Small intestine (tissue), 7 donors: ENCODE results near the gene BMAL1. TPM values are rescaled to one million over a fixed set of nuclear protein-coding genes. Genes with fewer than 3 reads are reported as not detected.

Source experiments
- DNase-seq, 2 donors: peaks; one replicate each; pipeline versions ENCODE4 v3.0.0 to v3.0.0-alpha.2; 2013
- FAIRE-seq: peaks from 2 replicates; lab custom pipeline; 2012; peaks lifted over from hg19 to GRCh38; lab: Jason Lieb, UNC
- H3K27ac ChIP-seq, 3 donors: one replicate each; pipeline ENCODE4 v1.5.1; 2013; ENCODE audit warnings: low read length in 2 of 3, mild to moderate bottlenecking in 2 of 3, control low read depth in 1 of 3, inconsistent platforms in 1 of 3, low read depth in 1 of 3, moderate library complexity in 1 of 3
- H3K27me3 ChIP-seq, 3 donors: one replicate each; pipeline ENCODE4 v1.6.1; 2013; ENCODE audit warnings: low read length in 3 of 3, inconsistent platforms in 1 of 3; ENCODE audit not compliant: control insufficient read depth in 3 of 3, insufficient read depth in 3 of 3
- H3K36me3 ChIP-seq, 3 donors: one replicate each; pipeline ENCODE4 v1.6.1; 2013; ENCODE audit warnings: low read length in 3 of 3, inconsistent platforms in 1 of 3, low read depth in 1 of 3, mild to moderate bottlenecking in 1 of 3, moderate library complexity in 1 of 3; ENCODE audit not compliant: control insufficient read depth in 3 of 3, insufficient read depth in 2 of 3
- H3K4me1 ChIP-seq, 3 donors: one replicate each; pipeline ENCODE4 v1.6.1; 2013; ENCODE audit warnings: low read length in 2 of 3, inconsistent platforms in 1 of 3, low read depth in 1 of 3, mild to moderate bottlenecking in 1 of 3, moderate library complexity in 1 of 3; ENCODE audit not compliant: control insufficient read depth in 3 of 3, insufficient read depth in 2 of 3
- H3K4me3 ChIP-seq, 3 donors: one replicate each; pipeline ENCODE4 v1.5.1; 2013; ENCODE audit warnings: low read length in 3 of 3, control low read depth in 1 of 3, inconsistent platforms in 1 of 3, low read depth in 1 of 3, mild to moderate bottlenecking in 1 of 3, moderate library complexity in 1 of 3
- H3K9me3 ChIP-seq, 2 donors: one replicate each; pipeline ENCODE4 v1.6.1; 2013; ENCODE audit warnings: low read depth in 1 of 2, low read length in 1 of 2; ENCODE audit not compliant: control insufficient read depth in 2 of 2, insufficient read depth in 1 of 2
- WGBS, 3 donors: extraction: QIAGEN DNeasy Blood & Tissue Kit; methylation state at CpG; one replicate each; pipeline ENCODE4 v1.1.7; 2013; 5-methylcytosine and 5-hydroxymethylcytosine counted together
- polyA plus RNA-seq, 4 donors: library from polyadenylated mRNA; stranded (reverse) in 3 of 4; unstranded in 1 of 4; fragments of 200-250 nt in 3 of 4; fragments of 120-200 nt in 1 of 4; gene quantifications; one replicate each; pipeline versions ENCODE4 v1.2.1 to v1.2.3, GENCODE V29; 2013
- donor health status: healthy with polysubstance abuse.
- donor health status: control.
- donor health status: control.
- donor health status: Bipolar disorder and iron deficiency.
- donor health status: healthy.

The BMAL1 gene
- polyA plus RNA-seq, 4 donors: 4.6 to 18.3 (median 10.0) TPM

DNA sequence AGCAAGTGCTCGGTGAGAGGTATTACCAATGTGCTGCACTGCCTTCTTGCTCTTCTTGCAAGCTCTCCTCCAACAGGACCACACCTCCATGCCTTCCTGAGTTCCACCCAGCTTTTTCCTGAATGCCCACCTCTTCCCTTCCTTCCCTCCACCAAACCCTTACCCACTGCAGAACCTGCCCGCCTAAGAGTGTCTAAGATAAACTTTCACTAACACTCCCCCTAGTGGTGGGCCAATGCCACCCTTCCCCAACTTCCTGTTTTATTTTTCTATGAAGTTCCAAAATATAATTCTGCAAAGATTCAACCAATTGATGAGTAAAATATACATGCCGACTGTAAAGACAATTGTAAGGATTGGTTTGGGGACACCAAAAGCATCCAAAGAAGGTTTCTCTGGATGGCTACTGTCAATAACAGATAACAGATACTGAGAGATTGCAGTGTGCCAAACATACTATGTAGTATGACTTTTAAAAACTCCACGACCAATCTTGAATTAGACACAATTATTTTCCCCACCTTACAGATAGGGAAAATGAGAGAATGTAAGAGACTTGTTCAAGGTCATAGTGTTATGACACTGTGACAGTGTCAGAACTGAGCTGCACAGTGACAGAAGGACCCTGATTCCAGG lies 38.6 kb upstream of the BMAL1 start:
- DNase-seq (peak; percentile 53), FAIRE-seq (no peak)
- no peaks in the 10 kb centered on the region for H3K27me3 ChIP-seq
- H3K4me1 ChIP-seq: peaks cover 2 to 5% (median 2%) of the 10 kb centered on the region in 3 donors
- H3K4me3 ChIP-seq: no peak overlapping the region
- no peaks in the 10 kb centered on the region for H3K36me3 ChIP-seq
- 40 to 49% (median 44%) methylated on average over 4 of the region's 4 CpGs for WGBS, 3 donors
- peaks cover 1 to 5% of the 10 kb centered on the region in 2 donors for H3K9me3 ChIP-seq
- H3K27ac ChIP-seq: no peak overlapping the region

DNA sequence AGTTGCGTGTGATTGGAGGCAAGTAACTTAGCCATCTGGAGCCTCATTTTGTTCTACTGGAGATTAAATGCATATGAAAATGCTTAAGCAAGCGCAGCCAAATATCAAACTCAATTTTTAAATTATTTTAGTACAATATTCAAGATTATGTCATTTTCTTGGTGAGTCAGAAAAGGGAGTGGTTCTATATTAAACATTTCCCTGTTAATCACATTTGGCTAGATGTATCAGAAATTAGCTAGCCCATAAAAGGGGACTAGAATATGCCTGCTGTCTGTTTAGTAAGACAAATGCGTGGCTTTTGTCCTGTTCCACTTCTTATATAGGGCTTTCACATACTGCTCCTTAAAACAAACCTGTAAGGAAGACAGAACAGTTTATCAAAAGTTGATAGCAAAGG lies 35.0 kb upstream of the BMAL1 start:
- Histone ChIP-seq H3K27me3 (no peaks in the 10 kb centered on the region), H3K9me3 (no peaks in the 10 kb centered on the region), H3K36me3 (no peaks in the 10 kb centered on the region), H3K27ac (no peak overlapping the region), H3K4me1 (peaks cover 2 to 5% (median 2%) of the 10 kb centered on the region in 3 donors), H3K4me3 (no peak overlapping the region)
- FAIRE-seq (no peak), DNase-seq (no peak)
- 73 to 85% (median 85%) methylated on average over 3 of the region's 3 CpGs for WGBS, 3 donors

- Histone ChIP-seq H3K4me1 (peaks cover 0 to 15% (median 2%) of the 10 kb centered on the region in 3 donors), H3K27me3 (no peaks in the 10 kb centered on the region), H3K36me3 (no peaks in the 10 kb centered on the region), H3K4me3 (no peak overlapping the region), H3K27ac (no peak overlapping the region), H3K9me3 (no peaks in the 10 kb centered on the region)
- FAIRE-seq (no peak), DNase-seq (no peak)
- WGBS, 3 donors: 60 to 67% (median 67%) methylated on average over 5 of the region's 5 CpGs
These were observed 29.8 kb upstream of the BMAL1 start for GRCh38 chr11:13247606-13248296.

GRCh38 chr11:13249177-13249576 lies 28.4 kb upstream of the BMAL1 start:
- no peaks in the 10 kb centered on the region for H3K36me3 ChIP-seq
- DNase-seq (no peak), FAIRE-seq (no peak)
- no peak overlapping the region for H3K4me3 ChIP-seq
- peaks cover 0 to 13% (median 0%) of the 10 kb centered on the region in 3 donors for H3K4me1 ChIP-seq
- no peaks in the 10 kb centered on the region for H3K9me3 ChIP-seq
- WGBS, 3 donors: 66 to 82% (median 75%) methylated on average over 2 of the region's 2 CpGs
- H3K27me3 ChIP-seq: no peaks in the 10 kb centered on the region
- H3K27ac ChIP-seq: no peak overlapping the region

- Histone ChIP-seq H3K4me1 (peaks cover 0 to 13% (median 0%) of the 10 kb centered on the region in 3 donors), H3K4me3 (no peak overlapping the region), H3K27ac (no peak overlapping the region), H3K9me3 (no peaks in the 10 kb centered on the region), H3K36me3 (no peaks in the 10 kb centered on the region), H3K27me3 (no peaks in the 10 kb centered on the region)
- WGBS, 3 donors: 39 to 53% (median 51%) methylated on average over 2 of the region's 2 CpGs
- FAIRE-seq: no peak
- DNase-seq: no peak
These were observed 27.6 kb upstream of the BMAL1 start for GRCh38 chr11:13249992-13250391.

- FAIRE-seq (no peak), DNase-seq (peak; percentile 56 to 61)
- H3K36me3 ChIP-seq: no peaks in the 10 kb centered on the region
- WGBS, 3 donors: 13 to 61% (median 50%) methylated on average over 2 of the region's 2 CpGs
- no peak overlapping the region for H3K27ac ChIP-seq
- H3K4me1 ChIP-seq: peaks cover 0 to 13% (median 0%) of the 10 kb centered on the region in 3 donors
- H3K4me3 ChIP-seq: no peak overlapping the region
- no peaks in the 10 kb centered on the region for H3K27me3 ChIP-seq
- H3K9me3 ChIP-seq: no peaks in the 10 kb centered on the region
These were observed 25.6 kb upstream of the BMAL1 start for GRCh38 chr11:13251966-13252365.

GRCh38 chr11:13252438-13252837 lies 25.2 kb upstream of the BMAL1 start:
- no peaks in the 10 kb centered on the region for H3K36me3 ChIP-seq
- no peaks in the 10 kb centered on the region for H3K27me3 ChIP-seq
- H3K27ac ChIP-seq: no peak overlapping the region
- no peaks in the 10 kb centered on the region for H3K9me3 ChIP-seq
- DNase-seq (no peak), FAIRE-seq (no peak)
- H3K4me1 ChIP-seq: peaks cover 0 to 13% (median 0%) of the 10 kb centered on the region in 3 donors
- no peak overlapping the region for H3K4me3 ChIP-seq
- 81 to 84% (median 82%) methylated on average over 4 of the region's 4 CpGs for WGBS, 3 donors

DNA sequence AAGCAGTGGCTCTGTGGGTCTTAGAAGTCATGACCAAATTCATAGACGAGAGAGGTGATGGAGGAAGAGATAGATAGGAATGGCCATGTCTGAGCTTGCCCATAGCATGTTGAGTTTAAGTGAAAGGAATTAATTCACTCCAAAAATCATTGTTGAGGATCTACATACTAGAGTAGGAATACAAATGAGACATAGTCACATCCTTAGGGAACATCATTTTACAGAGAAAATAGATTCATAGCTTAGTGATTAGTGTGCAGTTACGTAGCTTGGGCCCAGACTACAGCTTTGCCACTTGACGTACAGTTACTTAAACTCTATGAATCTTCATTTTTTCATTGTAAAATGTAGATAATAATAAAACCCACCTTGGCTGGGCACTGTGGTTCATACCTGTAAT lies 21.4 kb upstream of the BMAL1 start:
- DNase-seq (no peak), FAIRE-seq (no peak)
- Histone ChIP-seq H3K9me3 (no peaks in the 10 kb centered on the region), H3K27ac (no peak overlapping the region), H3K36me3 (no peaks in the 10 kb centered on the region), H3K4me3 (no peak overlapping the region), H3K4me1 (peaks cover 2 to 24% (median 8%) of the 10 kb centered on the region in 3 donors), H3K27me3 (no peaks in the 10 kb centered on the region)
- 60 to 77% (median 72%) methylated on average over 3 of the region's 3 CpGs for WGBS, 3 donors
